Skeletal muscle tissue (tissue), 4 donors: ENCODE measurements around the gene UNC79. TPM values are rescaled to one million over a fixed set of nuclear protein-coding genes. Genes with fewer than 3 reads are reported as not detected.

ENCODE experiments used
- H3K27ac ChIP-seq: one replicate; pipeline ENCODE4 v1.7.0; 2013; ENCODE audit warnings: mild to moderate bottlenecking, low read depth, low read length, inconsistent platforms
- H3K27me3 ChIP-seq, 3 donors: one replicate each; pipeline ENCODE4 v1.7.0; 2013; ENCODE audit warnings: low read length in 3 of 3; ENCODE audit not compliant: control insufficient read depth in 3 of 3, insufficient read depth in 3 of 3
- H3K36me3 ChIP-seq, 3 donors: one replicate each; pipeline ENCODE4 v1.7.0; 2013; ENCODE audit warnings: low read length in 3 of 3; ENCODE audit not compliant: control insufficient read depth in 3 of 3, insufficient read depth in 3 of 3
- H3K4me1 ChIP-seq, 3 donors: one replicate each; pipeline ENCODE4 v1.7.0; 2013; ENCODE audit warnings: low read length in 3 of 3, mild to moderate bottlenecking in 3 of 3; ENCODE audit not compliant: control insufficient read depth in 3 of 3, insufficient read depth in 3 of 3
- H3K4me3 ChIP-seq, 3 donors: one replicate each; pipeline ENCODE4 v1.7.0; 2013; ENCODE audit warnings: low read length in 3 of 3
- H3K9ac ChIP-seq, 3 donors: one replicate each; pipeline ENCODE4 v1.7.0; 2013; ENCODE audit warnings: low read length in 3 of 3, mild to moderate bottlenecking in 3 of 3, moderate library complexity in 2 of 3, low read depth in 1 of 3
- H3K9me3 ChIP-seq, 3 donors: one replicate each; pipeline ENCODE4 v1.7.0; 2013; ENCODE audit warnings: low read length in 3 of 3; ENCODE audit not compliant: control insufficient read depth in 3 of 3
- total RNA-seq: library from RNA; depleted of rRNA; stranded (reverse); fragments of >200 nt; gene quantifications from one replicate; pipeline ENCODE4 v1.2.3, GENCODE V29; 2014
- donor health status: Osteomylitis.

The UNC79 gene
- total RNA-seq, 1 donor from 2014 or later, result under 0.01 TPM

DNA sequence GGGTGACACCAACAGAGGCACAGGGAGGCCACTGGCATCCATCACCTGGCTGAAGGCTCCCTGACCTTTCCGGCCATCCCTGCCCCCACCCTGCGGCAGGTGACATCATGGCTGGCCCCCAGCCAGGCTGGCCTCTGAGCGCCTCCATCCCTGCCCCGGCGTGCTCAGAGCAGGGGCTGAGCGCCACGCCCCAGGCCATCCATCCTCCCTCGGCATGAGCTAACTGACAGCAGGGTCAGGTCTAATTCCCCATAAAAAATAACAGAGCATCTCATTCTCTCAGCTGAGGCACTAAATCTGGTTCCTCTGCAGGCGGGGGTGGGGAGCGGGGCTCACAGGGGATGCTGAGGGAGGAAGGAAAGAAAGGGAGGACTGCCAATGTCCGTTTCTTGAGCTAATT lies 306.9 kb downstream of the UNC79 start:
- H3K9me3 ChIP-seq, result no peaks in the 10 kb centered on the region
- H3K4me1 ChIP-seq, result peaks cover 0 to 8% (median 0%) of the 10 kb centered on the region in 3 donors
- no peaks in the 10 kb centered on the region for H3K36me3 ChIP-seq
- H3K27ac ChIP-seq, result no peak overlapping the region
- no peak overlapping the region for H3K4me3 ChIP-seq
- peaks cover 0 to 9% (median 0%) of the 10 kb centered on the region in 3 donors for H3K27me3 ChIP-seq
- H3K9ac ChIP-seq, result no peak overlapping the region

DNA sequence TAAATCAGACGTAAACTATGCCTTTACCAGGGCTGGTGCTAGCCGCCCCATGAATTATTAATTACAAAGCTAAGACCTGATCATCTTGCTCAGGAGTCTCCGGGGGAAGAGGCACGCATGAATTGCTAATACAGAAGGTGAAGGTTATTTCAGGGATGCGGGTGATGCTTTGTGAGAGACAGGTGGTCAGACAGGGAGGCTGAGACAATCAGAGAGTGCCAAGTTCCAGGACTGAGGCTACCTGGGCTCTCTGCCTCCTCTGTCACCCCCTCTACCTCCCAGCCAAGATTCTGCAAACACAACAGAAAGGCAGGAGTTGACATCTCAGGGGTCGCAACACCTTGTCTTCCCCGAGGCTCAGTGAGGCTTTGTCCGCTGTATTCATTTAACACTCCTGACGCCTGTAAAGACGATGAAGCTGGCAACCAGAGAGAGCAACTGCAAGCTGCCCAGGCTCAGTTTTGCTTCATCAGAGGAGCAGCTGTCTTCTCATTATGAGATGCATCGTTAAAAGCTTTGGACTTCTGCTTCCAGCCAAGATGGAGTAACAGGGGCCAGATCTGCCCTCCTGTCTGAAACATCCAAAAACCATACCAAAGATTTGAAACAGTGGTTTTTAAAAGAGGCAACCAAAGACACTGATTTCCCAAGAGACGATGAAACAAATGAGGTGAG lies 311.0 kb downstream of the UNC79 start:
- Histone ChIP-seq H3K9me3 (no peaks in the 10 kb centered on the region), H3K27me3 (peaks cover 0 to 6% (median 0%) of the 10 kb centered on the region in 3 donors), H3K4me1 (peaks cover 0 to 17% (median 0%) of the 10 kb centered on the region in 3 donors), H3K36me3 (no peaks in the 10 kb centered on the region), H3K4me3 (no peak overlapping the region), H3K27ac (no peak overlapping the region), H3K9ac (no peak overlapping the region)

DNA sequence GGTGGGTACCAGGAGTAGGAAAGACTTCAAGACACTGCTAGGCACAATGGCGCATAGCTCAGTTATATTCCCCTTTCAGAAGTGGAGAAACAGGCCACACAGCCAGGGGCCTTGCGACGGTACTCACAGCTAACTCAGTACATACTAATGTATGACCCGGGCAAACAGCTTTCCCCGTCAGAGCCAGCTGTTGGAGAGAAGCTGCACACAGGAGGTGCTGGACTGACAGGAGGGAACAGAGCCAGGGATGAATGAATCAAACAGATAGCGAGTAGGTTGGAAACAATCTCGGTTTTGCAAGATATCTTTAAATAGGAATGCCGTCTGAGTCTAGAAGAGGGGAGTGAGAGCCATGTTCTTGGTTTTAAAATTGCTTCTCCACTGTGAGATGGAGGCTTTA lies 312.0 kb downstream of the UNC79 start:
- no peak overlapping the region for H3K9ac ChIP-seq
- H3K36me3 ChIP-seq, result no peaks in the 10 kb centered on the region
- H3K9me3 ChIP-seq, result no peaks in the 10 kb centered on the region
- H3K4me3 ChIP-seq, result no peak overlapping the region
- peaks cover 0 to 11% (median 0%) of the 10 kb centered on the region in 3 donors for H3K27me3 ChIP-seq
- peaks cover 0 to 24% (median 0%) of the 10 kb centered on the region in 3 donors for H3K4me1 ChIP-seq
- H3K27ac ChIP-seq, result no peak overlapping the region

DNA sequence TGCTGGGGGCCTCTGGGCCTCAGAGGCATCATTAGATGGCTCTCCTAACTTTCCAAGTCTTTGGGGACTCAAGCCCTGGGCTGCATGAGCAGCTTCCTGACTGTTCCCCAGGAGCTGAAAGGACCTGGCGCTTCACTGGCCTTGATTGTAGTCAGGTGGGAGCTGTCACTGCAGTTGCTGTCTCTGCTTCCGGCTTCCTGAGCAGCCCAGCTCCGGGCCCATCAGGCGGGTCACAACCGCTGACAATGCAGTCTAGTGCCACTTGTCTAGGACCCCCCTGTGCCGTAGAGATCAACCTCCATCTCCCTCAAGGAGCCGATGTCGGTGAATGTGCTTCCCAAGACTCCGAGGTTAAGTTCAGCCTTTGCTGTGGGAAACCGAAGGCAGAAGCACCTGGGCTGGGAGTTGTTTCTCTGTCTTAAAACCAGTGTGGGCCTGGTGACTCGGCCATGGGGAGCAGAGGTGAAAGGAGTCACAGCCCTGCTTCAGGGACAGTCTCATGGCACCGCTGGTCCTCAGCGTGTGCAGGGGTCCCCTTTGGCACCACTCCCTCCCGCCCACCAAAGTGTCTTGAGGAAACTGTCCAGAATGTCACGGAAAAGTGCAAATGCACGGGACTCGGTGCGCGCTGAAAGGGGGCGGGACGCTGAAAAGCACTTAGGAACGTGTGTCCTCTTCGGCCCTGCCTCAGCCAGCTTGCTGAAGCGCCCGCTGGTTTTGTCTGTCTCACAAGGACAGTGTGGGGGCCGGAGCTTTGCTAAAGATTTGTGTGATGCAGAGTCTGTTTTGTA lies 312.7 kb downstream of the UNC79 start:
- Histone ChIP-seq H3K27ac (no peak overlapping the region), H3K27me3 (peaks cover 0 to 9% (median 0%) of the 10 kb centered on the region in 3 donors), H3K36me3 (no peaks in the 10 kb centered on the region), H3K4me3 (no peak overlapping the region), H3K4me1 (peaks cover 0 to 24% (median 0%) of the 10 kb centered on the region in 3 donors), H3K9me3 (no peaks in the 10 kb centered on the region), H3K9ac (no peak overlapping the region)

DNA sequence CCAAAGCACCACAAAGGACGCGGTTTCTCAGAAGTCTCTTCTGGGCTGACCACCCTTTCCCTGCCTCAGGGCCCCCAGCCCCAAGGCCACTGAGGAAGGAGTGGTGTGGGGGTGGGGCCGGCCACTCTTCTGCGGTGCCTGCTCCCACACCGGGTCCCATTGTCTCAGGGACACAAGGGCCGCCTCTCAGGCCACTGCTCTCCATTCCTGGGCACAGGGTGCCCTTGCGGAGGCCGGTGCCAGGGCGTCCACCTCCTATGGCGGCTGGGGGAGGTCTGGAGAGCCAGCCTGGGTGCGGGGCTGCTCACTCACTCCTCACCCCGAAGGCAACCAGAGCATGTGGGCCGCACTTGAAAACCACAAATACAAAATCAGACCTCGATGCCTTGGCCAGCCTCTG lies 313.4 kb downstream of the UNC79 start:
- Histone ChIP-seq H3K27me3 (peaks cover 0 to 9% (median 0%) of the 10 kb centered on the region in 3 donors), H3K36me3 (no peaks in the 10 kb centered on the region), H3K9ac (no peak overlapping the region), H3K27ac (no peak overlapping the region), H3K9me3 (no peaks in the 10 kb centered on the region), H3K4me1 (peaks cover 0 to 24% (median 0%) of the 10 kb centered on the region in 3 donors), H3K4me3 (no peak overlapping the region)

DNA sequence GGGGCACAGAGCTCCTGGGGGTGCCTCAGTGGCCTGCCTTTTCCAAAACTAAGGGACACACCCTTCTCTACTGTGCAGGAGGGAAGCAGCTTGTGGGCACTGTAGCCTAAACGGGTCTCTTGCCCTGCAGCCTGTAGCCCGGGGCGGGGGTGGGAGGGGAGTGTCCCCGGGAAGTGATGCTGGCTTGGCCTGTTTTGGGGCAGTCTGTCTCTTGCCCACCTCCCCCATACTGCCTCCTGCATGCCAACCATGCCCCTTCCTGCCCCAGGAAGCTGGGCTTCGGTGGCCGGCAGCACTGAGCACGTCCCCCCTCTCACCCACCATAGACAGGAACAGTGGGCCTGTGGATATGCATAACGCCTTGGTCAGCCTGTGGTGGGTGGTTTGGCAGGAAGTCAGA lies 314.1 kb downstream of the UNC79 start:
- Histone ChIP-seq H3K4me1 (peaks cover 0 to 24% (median 0%) of the 10 kb centered on the region in 3 donors), H3K9ac (no peak overlapping the region), H3K36me3 (no peaks in the 10 kb centered on the region), H3K4me3 (no peak overlapping the region), H3K27ac (no peak overlapping the region), H3K27me3 (peaks cover 0 to 9% (median 0%) of the 10 kb centered on the region in 3 donors), H3K9me3 (no peaks in the 10 kb centered on the region)

DNA sequence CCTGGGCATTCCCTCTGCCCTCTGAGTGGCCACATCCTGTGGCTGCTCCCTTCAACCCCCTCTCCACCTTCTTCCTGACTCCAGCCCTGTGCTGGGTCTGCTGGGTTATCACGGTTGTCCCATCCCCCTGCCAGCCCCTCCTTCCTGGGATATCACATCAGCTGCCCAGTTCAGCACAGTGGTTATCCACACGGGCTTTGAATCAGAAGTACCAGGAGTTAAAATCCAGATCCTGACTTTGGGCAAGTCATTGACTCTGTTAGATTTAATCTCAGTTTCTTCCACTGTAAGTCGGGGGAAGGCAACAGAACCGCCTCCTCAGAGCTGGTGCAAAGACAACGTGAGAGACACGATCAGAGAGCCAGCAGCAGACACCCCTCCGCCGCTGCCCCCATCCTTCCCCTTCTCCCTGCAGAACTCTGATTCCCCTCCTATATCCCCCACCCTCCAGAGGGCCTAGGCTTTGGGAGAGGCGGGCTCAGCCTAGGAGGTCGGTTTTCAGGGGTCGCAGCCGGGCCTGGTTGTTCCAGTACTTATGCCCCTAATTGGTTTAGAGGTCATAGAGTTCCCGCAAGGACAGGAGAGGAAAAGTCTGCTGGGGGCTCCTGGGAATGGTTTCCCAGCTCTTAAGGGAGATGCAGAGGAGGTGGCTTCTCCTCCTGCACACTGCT lies 315.0 kb downstream of the UNC79 start:
- H3K9ac ChIP-seq, result no peak overlapping the region
- H3K4me1 ChIP-seq, result peaks cover 0 to 24% (median 0%) of the 10 kb centered on the region in 3 donors
- no peak overlapping the region for H3K4me3 ChIP-seq
- no peaks in the 10 kb centered on the region for H3K9me3 ChIP-seq
- H3K27me3 ChIP-seq, result peaks cover 0 to 9% (median 0%) of the 10 kb centered on the region in 3 donors
- no peaks in the 10 kb centered on the region for H3K36me3 ChIP-seq
- no peak overlapping the region for H3K27ac ChIP-seq

DNA sequence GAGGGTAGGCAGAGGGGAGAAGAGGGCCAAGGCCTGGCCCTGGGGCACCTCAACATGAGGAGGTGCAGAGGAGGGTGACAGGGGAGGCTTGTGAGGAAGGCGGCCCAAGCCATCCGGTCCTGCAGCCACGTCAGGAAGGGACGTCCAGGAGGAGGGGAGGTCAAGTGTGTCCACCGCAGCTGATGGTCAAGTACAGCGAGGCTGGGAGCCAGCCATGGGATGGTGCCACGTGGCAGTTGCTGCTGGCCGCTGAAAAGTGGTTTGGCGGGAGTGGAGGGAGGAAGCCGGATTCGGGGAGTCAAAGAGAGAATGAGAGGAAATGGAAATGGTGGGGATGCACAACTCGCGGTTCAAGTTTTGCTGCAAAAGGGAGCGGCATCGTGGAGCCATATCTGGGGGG lies 316.4 kb downstream of the UNC79 start:
- Histone ChIP-seq H3K4me3 (no peak overlapping the region), H3K36me3 (no peaks in the 10 kb centered on the region), H3K9me3 (no peaks in the 10 kb centered on the region), H3K9ac (no peak overlapping the region), H3K4me1 (peaks cover 0 to 22% (median 0%) of the 10 kb centered on the region in 3 donors), H3K27ac (no peak overlapping the region), H3K27me3 (peaks cover 0 to 6% (median 0%) of the 10 kb centered on the region in 3 donors)

DNA sequence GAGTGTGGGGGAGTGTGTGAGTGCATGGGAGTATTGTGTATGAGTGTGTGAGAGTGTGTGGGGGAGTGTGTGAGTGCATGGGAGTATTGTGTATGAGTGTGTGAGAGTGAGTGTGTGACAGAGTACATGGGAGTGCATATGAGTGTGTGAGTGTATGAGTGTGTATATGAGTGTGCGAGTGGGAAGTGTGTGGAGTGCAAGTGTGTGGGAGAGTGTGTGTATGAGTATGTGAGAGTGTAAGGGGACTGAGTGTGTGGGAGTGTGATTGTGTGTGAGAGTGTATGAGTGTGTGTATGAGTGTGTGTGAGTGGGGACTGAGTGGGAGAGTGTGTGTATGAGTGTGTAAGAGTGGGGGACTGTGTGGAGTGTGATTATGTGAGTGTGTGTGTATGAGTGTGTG lies 316.8 kb downstream of the UNC79 start:
- Histone ChIP-seq H3K36me3 (no peaks in the 10 kb centered on the region), H3K27me3 (peaks cover 0 to 6% (median 0%) of the 10 kb centered on the region in 3 donors), H3K4me1 (peaks cover 0 to 18% (median 0%) of the 10 kb centered on the region in 3 donors), H3K9me3 (no peaks in the 10 kb centered on the region), H3K4me3 (no peak overlapping the region), H3K27ac (no peak overlapping the region), H3K9ac (no peak overlapping the region)
